ENCODE results near the gene NPHS1. TPM values are rescaled to one million over a fixed set of nuclear protein-coding genes. Genes with fewer than 3 reads are reported as not detected.

The NPHS1 gene
- total RNA-seq (under 1 TPM in 2 of 10 donors, not detected in 8; 0.07 to 0.12 TPM), polyA plus RNA-seq (not detected)
- long read RNA-seq, donor 1 = 0 reads
- long read RNA-seq, donor 2 = 0 reads
- long read RNA-seq, donor 3 = 0 reads

- peaks cover 11 to 98% (median 94%) of the 10 kb centered on the region in 7 donors for H3K27me3 ChIP-seq
- WGBS, 2 donors = 47 to 49% methylated on average over 9 of the region's 9 CpGs
- H3K4me1 ChIP-seq = peaks cover 0 to 14% (median 11%) of the 10 kb centered on the region in 9 donors
- H3K36me3 ChIP-seq = no peaks in the 10 kb centered on the region
- no peak for ATAC-seq
- H3K27ac ChIP-seq = no peak within 1 kb of the TSS
- no peak for TF ChIP-seq CTCF (IDR thresholded peaks at IDR 0.05)
- H3K4me3 ChIP-seq = no peak within 1 kb of the TSS
- intact Hi-C loops (cut with DNase I) = no loop called here
- DNase-seq = no peak
- no peaks in the 10 kb centered on the region for H3K9me3 ChIP-seq
Observed at GRCh38 chr19:35852029-35852780, at the start of gene NPHS1. NPHS1 (minus strand) TSS chr19:35852504; CDS start chr19:35851837, 667 bp downstream.

GRCh38 chr19:35901055-35901644 is 48.8 kb upstream of the NPHS1 start:
- DNase-seq = no peak
- peaks cover 0 to 64% (median 12%) of the 10 kb centered on the region in 9 donors for H3K4me1 ChIP-seq
- H3K4me3 ChIP-seq = peak overlapping the region in 9 of 10 donors; percentile 45 to 88 (median 78)
- ATAC-seq = no peak
- 78 to 87% methylated on average over 2 of the region's 2 CpGs for WGBS, 2 donors
- peak overlapping the region in 8 of 10 donors; percentile 58 to 96 (median 86) for H3K27ac ChIP-seq
- no peak for TF ChIP-seq CTCF (IDR thresholded peaks at IDR 0.05)
- intact Hi-C loops (cut with DNase I) = loop anchor here in 1 of 10 donors (2.0 kb wide), 1 partner anchor 30 kb away; no protein-coding TSS in a partner anchor
- no peaks in the 10 kb centered on the region for H3K27me3 ChIP-seq
- H3K36me3 ChIP-seq = peaks cover 0 to 31% (median 0%) of the 10 kb centered on the region in 9 donors
- H3K9me3 ChIP-seq = no peaks in the 10 kb centered on the region

- no peaks in the 10 kb centered on the region for H3K27me3 ChIP-seq
- H3K9me3 ChIP-seq = no peaks in the 10 kb centered on the region
- peaks cover 0 to 42% (median 0%) of the 10 kb centered on the region in 9 donors for H3K36me3 ChIP-seq
- H3K4me3 ChIP-seq = peak overlapping the region; percentile 45 to 88 (median 78)
- TF ChIP-seq CTCF (IDR thresholded peaks at IDR 0.05) = no peak
- intact Hi-C loops (cut with DNase I) = loop anchor here in 4 of 10 donors (2.0 to 5.0 kb wide), 2 partner anchors 31 to 33 kb away; no protein-coding TSS in a partner anchor
- H3K27ac ChIP-seq = peak overlapping the region; percentile 20 to 96 (median 83)
- DNase-seq (peak; percentile 81 to 83), ATAC-seq (peak; percentile 80 to 93 (median 88))
- 0 to 1% methylated on average over 37 to 42 of the region's 43 CpGs for WGBS, 2 donors
- H3K4me1 ChIP-seq = peaks cover 0 to 53% (median 12%) of the 10 kb centered on the region in 9 donors
Observed at GRCh38 chr19:35899547-35900214, 47.4 kb upstream of the NPHS1 start.

GRCh38 chr19:35898499-35898809 is 46.1 kb upstream of the NPHS1 start:
- 20 to 22% methylated on average over 17 of the region's 17 CpGs for WGBS, 2 donors
- DNase-seq (no peak), ATAC-seq (peak in 1 of 8 donors; percentile 9)
- Histone ChIP-seq H3K9me3 (no peaks in the 10 kb centered on the region), H3K27ac (peak overlapping the region; percentile 5 to 96 (median 83)), H3K27me3 (no peaks in the 10 kb centered on the region), H3K4me3 (peak overlapping the region; percentile 45 to 88 (median 78)), H3K36me3 (peaks cover 0 to 49% (median 3%) of the 10 kb centered on the region in 9 donors), H3K4me1 (peaks cover 0 to 41% (median 12%) of the 10 kb centered on the region in 9 donors)
- TF ChIP-seq CTCF (IDR thresholded peaks at IDR 0.05) = no peak
- intact Hi-C loops (cut with DNase I) = loop anchor here in 3 of 10 donors (2.0 to 5.0 kb wide), 2 partner anchors 32 to 34 kb away; no protein-coding TSS in a partner anchor

All from heart right ventricle (tissue), 16 donors.